NB4 (cell line): ENCODE data around the gene OSBPL10.

Experiments used
- DNase-seq: peaks from one replicate; pipeline ENCODE4 v3.0.0; 2010; ENCODE audit warnings: low read depth
- H3K4me3 ChIP-seq: one replicate; pipeline ENCODE4 v1.5.1; 2011; ENCODE audit warnings: mild to moderate bottlenecking, low read depth, low read length, moderate library complexity
- MAX ChIP-seq: IDR thresholded peaks from 2 replicates; pipeline ENCODE4 v1.6.1; 2011; ENCODE audit warnings: low read depth, low read length
- MYC ChIP-seq: IDR thresholded peaks from 2 replicates; pipeline ENCODE4 v1.6.1; 2011; ENCODE audit warnings: low read depth, low read length
- POLR2A ChIP-seq: IDR thresholded peaks from 2 replicates; pipeline ENCODE4 v1.6.1; 2011; ENCODE audit warnings: mild to moderate bottlenecking; ENCODE audit not compliant: insufficient read length; ENCODE audit errors: extremely low read depth
- TF ChIP-seq, protein P1 (sequence below): IDR thresholded peaks from one replicate; pipeline ENCODE4 v1.5.1; 2012; ENCODE audit warnings: low read depth, low read length

OSBPL10 gene

DNA sequence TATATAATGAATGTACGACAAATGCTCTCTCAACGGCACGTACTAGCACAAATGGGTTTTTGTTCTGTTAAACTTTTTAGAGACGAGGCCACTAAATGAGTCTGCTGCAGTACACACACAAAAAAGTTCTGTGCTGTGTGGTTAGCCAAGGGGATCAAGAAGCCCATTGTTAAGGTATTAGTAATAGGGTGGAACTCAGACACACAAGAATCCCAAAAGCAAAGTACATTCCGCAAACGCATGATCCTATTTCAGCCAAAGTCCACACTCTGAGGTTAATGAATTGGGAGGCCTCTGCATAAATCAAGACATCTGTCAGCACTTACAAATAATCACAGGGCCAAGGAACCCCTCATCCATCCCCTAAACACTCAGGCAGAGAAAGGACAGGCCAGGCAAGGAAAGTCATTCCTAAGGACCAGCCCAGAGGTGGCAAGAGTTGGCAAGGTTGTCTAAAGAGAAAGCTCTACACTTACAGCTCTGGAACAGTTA is 12.1 kb downstream of the OSBPL10 start:
- no peak for TF ChIP-seq MYC
- TF ChIP-seq, protein P1, sequence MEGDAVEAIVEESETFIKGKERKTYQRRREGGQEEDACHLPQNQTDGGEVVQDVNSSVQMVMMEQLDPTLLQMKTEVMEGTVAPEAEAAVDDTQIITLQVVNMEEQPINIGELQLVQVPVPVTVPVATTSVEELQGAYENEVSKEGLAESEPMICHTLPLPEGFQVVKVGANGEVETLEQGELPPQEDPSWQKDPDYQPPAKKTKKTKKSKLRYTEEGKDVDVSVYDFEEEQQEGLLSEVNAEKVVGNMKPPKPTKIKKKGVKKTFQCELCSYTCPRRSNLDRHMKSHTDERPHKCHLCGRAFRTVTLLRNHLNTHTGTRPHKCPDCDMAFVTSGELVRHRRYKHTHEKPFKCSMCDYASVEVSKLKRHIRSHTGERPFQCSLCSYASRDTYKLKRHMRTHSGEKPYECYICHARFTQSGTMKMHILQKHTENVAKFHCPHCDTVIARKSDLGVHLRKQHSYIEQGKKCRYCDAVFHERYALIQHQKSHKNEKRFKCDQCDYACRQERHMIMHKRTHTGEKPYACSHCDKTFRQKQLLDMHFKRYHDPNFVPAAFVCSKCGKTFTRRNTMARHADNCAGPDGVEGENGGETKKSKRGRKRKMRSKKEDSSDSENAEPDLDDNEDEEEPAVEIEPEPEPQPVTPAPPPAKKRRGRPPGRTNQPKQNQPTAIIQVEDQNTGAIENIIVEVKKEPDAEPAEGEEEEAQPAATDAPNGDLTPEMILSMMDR = no peak
- TF ChIP-seq POLR2A = no peak
- no peak for TF ChIP-seq MAX
- no peak for DNase-seq
- no peak overlapping the region for H3K4me3 ChIP-seq

DNA sequence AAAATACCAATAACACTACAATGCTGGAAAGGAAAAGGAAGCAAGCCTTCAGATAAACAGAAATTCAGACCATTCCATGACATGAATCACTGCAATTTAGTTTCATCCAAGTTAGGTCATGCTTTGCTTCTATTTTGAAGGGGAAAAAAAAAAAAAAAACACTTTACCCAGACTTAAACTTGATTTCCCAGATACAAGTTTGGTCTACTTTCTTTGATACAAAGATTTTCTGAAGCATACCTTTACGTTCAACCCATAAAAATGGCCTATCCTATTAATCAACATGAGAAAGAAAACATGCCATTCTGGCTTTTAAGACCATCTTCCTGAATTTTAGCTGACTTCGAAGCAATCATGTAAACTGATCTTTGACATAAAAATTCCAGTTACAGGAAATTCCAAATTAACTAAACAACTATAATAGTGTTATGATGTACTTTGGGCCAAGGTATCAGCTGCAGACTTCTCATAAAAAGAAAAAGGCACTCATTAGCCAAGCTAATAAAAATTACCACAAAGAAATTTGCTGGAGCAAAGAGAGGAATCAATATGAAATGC is 12.6 kb downstream of the OSBPL10 start:
- no peak for DNase-seq
- H3K4me3 ChIP-seq = no peak overlapping the region
- TF ChIP-seq MYC (no peak), POLR2A (no peak), MAX (no peak)
- TF ChIP-seq, protein P1 = no peak

DNA sequence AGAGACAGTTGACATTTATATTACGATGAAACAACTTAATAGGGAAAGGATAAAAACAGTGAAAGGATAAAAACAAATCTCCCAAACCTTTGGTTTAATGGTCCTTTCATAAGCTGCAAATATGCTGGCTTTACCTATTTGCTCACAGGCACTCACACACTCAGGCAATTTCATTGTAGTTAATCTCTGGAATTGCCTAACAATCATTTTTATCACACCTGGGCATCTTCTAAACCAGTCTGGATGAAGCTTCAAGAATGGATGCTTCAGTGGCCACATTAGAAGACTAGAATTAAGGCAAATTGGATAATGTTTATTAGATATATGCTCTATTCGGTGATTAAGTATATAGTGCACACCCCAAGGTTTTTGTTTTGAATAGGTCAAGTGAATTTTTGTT is 13.5 kb downstream of the OSBPL10 start:
- no peak overlapping the region for H3K4me3 ChIP-seq
- TF ChIP-seq, protein P1 = no peak
- TF ChIP-seq POLR2A (no peak), MYC (no peak)
- DNase-seq = no peak

DNA sequence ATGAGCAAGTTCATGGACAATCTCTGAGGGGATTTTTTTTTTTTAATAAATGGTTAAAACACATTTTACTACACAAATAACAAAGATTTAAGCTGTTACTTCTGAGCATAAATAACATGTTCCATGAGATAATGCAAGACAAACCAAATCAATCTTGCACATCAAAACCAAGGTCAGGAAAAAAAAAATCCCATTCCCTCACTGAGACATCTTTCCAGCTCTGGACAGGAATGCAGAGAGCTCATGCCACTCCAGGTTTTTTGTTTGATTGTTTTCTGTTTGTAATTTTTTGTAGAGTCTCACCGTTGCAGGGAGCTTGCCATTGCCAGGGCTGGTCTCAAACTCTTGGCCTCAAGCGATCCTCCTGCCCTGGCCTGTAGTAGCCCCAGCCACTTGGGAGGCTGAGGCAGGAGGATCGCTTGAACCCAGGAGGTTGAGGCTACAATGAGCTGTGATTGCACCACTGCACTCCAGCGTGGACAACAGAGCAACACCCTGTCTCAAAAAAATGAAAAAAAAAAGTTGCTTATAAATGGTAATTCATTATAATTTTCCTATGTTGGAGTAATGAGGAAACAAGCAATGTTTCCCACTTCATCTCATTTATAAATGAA is 14.0 kb downstream of the OSBPL10 start:
- DNase-seq = no peak
- H3K4me3 ChIP-seq = no peak overlapping the region
- TF ChIP-seq MYC = no peak
- TF ChIP-seq MAX = no peak
- TF ChIP-seq POLR2A = no peak
- TF ChIP-seq, protein P1 = no peak

GRCh38 chr3:31962801-31963205 is 18.3 kb downstream of the OSBPL10 start:
- no peak overlapping the region for H3K4me3 ChIP-seq
- DNase-seq = no peak
- TF ChIP-seq MYC (no peak), POLR2A (no peak), MAX (no peak)
- TF ChIP-seq, protein P1 = no peak
